Thyroid gland (tissue), 4 donors: ENCODE measurements around the gene PSMA6.

Source experiments
- CTCF ChIP-seq, 6 experiments: fragments of 200-600 bp in 3 of 6; fragments of 450-650 bp in 3 of 6; sonication (generic) in 3 of 6; IDR thresholded peaks; one replicate each; pipeline ENCODE4 v1.5.1; 2016 to 2019; ENCODE audit warnings: antibody characterized with exemption in 6 of 6, mild to moderate bottlenecking in 2 of 6, inconsistent platforms in 1 of 6, moderate library complexity in 1 of 6
- POLR2A ChIP-seq, 2 donors: fragments of 450-650 bp; IDR thresholded peaks; one replicate each; pipeline ENCODE4 v1.6.1; 2017; ENCODE audit warnings: antibody characterized with exemption in 2 of 2, mild to moderate bottlenecking in 2 of 2, moderate library complexity in 1 of 2

GRCh38 chr14:35339761-35340406, 47.7 kb downstream of the PSMA6 start:
- TF ChIP-seq CTCF (IDR thresholded peaks at IDR 0.05) (no peak), POLR2A (IDR thresholded peaks at IDR 0.05) (no peak)
